Hindlimb muscle (tissue), 1 donor: ENCODE measurements around the gene PPTC7. TPM values are rescaled to one million over a fixed set of nuclear protein-coding genes. Genes with fewer than 3 reads are reported as not detected.
"Not testable (repeated sequence)": the region's sequence is repeated elsewhere in the genome, so short reads cannot be mapped to it uniquely, and the experiment has no call there.

Experiments
- DNase-seq: peaks from one replicate; pipeline ENCODE4 v3.0.0-alpha.2; 2013
- polyA plus RNA-seq: library from polyadenylated mRNA; unstranded; fragments of 120-200 nt; gene quantifications from one replicate; pipeline ENCODE4 v1.2.1, GENCODE V29; 2013; ENCODE audit not compliant: insufficient read length

The PPTC7 gene, protein sequence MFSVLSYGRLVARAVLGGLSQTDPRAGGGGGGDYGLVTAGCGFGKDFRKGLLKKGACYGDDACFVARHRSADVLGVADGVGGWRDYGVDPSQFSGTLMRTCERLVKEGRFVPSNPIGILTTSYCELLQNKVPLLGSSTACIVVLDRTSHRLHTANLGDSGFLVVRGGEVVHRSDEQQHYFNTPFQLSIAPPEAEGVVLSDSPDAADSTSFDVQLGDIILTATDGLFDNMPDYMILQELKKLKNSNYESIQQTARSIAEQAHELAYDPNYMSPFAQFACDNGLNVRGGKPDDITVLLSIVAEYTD
- polyA plus RNA-seq = 10.5 TPM

GRCh38 chr12:110583137-110584059, at the start of gene PPTC7:
PPTC7 (minus strand) TSS chr12:110583318; CDS start chr12:110583031, 287 bp downstream.
- DNase-seq = peak; percentile 98

DNA sequence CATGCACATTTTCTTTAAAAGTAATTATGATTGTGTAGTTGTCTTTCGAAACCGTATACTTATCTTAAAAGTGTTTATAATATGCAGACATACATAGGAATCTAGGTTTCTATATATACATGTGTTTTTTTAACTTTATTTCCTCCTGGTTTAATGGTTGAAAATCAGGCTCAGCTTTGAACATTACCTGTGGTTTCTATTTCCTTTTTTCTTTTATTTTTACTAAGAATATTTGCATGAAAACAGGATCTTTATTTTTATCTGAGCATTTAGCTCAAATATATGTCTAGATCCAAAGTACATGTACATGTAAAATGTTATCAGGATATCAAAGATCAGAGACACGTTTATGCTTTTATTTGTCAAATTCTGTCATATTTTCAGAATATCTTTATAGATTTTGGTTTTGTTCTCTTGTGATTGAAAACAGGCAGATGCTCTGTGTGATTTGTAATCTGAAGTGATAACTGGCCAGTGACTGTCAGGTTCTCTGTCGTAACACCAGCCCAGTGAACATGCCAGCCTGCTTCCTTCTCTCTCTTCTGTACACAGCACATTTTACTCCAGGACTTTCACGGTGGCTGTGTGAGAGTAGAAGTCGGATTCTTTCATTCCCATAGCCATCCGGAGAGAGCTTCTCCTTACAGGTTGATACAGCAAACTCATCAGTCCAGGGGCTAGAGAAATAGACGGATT, 44.5 kb upstream of the PPTC7 start:
- no peak for DNase-seq

DNA sequence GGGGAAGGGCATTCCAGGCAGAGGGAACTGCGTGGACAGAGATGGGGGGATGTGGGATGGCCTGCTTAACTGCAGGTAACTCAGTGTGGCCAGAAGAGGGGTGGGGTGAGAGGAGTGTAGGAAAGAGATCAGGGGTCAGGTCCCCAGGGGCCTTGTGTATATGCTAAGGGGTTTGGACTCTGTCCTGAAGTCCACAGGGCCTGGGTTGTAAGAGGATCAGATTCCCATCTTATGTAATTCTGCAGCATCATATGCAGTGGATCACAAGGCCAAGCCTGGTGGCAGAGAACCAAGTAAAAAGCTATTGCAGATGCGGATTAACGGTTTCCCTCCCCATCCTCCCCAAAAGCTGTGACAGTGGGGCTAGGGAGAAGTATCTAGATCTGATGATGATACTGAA, 39.5 kb upstream of the PPTC7 start:
- no peak for DNase-seq

- no peak for DNase-seq
Measured at GRCh38 chr12:110619534-110619953, 36.4 kb upstream of the PPTC7 start.

GRCh38 chr12:110616471-110617115, 33.5 kb upstream of the PPTC7 start:
- no peak for DNase-seq

DNA sequence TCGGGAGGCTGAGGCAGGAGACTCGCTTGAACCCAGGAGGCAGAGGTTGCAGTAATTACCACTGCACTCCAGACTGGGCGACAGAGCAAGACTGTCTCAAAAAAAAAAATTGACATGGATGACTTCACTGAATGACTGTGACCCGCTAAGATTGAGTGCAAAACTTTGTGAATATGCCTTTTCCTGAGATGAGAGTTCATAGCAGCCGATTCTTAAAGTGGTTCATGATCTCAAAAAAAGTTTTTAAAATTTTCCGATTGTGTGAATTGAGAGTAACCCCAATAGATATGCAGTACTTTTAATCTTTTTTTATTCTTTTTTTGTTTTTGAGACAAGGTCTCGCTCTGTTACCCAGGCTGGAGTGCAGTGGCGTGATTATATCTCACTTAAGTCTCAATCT, 32.1 kb upstream of the PPTC7 start:
- DNase-seq = no peak

DNA sequence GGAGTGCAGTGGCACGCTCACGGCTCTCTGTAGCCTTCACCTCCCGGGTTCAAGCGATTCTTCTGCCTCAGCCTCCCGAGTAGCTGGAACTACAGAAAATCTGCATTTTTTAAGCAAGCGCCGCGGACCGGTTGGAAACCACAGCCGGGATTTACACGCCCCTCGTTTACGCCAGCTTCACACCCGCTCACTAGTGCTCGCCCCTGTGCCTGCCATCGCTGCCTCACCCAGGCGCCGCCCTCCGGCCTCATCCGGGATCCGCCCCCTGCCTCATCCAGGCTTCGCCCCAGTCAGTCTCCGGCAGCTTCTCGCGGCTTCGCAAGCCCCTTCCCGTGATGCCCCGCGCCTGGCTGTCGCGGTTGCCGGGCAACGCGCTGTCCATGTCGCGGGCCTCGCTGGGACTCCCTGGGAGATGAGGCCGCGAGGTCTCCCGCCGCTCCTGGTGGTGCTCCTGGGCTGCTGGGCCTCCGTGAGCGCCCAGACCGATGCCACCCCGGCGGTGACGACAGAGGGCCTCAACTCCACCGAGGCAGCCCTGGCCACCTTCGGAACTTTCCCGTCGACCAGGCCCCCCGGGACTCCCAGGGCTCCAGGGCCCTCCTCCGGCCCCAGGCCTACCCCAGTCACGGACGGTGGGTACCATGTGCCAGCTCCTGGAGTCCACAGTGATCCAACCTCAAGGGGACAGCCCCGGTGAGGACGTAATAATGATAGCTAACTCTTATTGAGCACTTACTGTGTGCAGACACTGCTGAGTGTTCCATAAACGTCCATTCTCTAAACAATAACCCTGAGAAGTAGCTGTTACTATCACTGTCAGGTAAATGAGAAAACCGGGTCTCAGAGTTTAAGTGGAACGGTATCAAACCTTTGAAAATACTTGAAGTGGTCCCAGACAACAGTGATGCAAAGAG, 30.9 kb upstream of the PPTC7 start, which contains the start of gene TCTN1:
Gene TCTN1 (plus strand): TSS at position 359 of the 914 bp plus-strand sequence. CDS start 54 bp downstream, at position 413.
- DNase-seq = peak; percentile 93

DNA sequence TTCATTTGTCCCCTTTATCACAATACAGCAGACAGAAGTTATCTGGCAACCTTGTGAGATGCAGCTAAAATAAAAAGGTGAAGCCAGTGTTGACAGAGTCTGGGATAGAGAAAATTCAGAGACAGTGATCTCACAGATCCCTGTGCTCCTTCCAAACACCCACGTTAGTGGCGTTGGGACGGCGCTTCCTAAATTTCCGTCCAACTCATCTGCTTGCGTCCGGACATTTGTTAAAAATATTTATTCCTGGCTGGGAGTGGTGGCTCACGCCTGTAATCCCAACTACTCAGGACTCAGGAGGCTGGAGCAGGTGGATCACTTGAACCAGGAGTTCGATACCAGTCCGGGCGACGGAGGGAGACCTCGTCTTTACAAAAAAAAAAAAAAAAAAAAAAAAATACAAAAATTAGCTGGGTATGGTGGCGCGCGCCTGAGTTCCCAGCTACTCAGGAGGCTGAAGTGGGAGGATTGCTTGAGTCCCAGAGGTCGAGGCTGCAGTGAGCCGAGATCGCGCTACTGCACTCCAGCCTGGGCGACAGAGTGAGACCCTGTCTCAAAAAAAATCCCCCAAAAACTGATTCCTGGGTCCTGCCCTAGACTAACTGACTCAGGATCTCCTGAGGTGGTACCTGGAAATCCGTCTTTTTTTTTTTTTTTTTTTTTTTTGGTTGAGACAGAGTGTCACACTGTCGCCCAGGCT, 30.1 kb upstream of the PPTC7 start:
- DNase-seq = peak; percentile 38

- no peak for DNase-seq
Measured at GRCh38 chr12:110606253-110606611, 23.1 kb upstream of the PPTC7 start.

DNA sequence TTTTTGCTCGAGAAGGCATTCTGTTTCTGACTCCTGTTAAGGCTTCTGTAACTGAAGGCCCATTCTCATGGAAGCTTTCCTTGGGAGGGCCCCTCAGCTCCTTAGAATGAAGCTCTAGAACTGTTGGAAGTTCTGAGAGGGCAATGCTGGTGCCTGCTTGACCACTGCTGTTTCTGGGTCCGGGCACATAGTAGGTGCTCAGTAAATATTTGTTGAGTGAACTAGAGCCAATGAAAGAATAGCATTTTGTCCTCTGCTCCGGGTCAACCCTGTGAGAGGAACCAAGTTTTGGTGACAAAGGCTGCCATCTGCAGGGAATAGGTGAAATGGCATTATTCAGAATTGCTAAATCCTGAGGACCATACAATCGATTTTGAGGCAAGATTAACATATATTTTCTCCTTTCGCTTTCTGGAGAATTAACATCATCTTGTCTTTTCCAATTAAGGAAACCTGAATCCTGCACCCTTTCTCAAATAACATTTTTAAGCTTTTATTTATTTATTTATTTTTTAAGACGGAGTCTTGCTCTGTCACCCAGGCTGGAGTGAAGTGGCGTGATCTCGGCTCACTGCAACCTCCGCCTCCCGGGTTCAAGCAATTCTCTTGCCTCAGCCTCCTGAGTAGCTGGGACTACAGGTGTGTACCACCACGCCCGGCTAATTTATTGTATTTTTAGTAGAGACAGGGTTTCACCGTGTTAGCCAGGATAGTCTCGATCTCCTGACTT, 19.1 kb upstream of the PPTC7 start:
- DNase-seq = not testable (repeated sequence)

DNA sequence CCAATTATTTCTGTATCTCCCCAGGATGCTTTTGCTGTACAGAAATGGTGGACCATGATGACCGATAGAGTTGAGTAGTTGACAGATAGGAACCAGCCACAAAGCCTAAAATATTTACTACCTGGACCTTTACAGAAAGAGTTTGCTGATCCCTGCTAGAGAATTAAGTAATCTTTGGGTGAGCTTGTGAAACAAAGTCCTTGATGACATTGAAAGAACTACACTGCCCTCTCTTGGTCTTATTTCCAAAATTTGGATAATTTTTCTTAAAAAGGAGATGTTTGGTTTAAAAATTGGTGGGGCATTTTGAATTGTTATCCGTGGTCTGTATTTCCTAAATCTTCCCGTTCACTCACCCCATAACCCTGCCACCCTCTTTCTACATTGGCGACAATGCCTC, 17.1 kb upstream of the PPTC7 start:
- peak; percentile 28 for DNase-seq

- no peak for DNase-seq
Measured at GRCh38 chr12:110599334-110599733, 16.2 kb upstream of the PPTC7 start.

DNA sequence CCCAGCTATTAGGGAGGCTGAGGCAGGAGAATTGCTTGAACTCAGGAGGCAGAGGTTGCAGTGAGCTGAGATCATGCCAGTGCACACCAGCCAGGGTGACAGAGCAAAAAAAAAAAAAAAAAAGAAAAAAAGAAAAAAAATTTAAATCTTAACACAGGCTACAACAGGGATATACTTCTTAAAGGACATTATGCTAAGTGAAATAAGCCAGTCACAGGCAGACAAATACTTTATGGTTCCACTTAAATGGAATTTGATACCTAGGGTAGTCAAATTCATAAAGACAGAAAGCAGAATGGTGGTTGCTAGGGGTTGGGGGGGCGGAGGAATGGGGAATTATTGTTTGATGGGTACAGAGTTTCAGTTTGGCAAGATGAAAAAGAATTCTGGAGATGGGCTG, 14.8 kb upstream of the PPTC7 start:
- DNase-seq = no peak

DNA sequence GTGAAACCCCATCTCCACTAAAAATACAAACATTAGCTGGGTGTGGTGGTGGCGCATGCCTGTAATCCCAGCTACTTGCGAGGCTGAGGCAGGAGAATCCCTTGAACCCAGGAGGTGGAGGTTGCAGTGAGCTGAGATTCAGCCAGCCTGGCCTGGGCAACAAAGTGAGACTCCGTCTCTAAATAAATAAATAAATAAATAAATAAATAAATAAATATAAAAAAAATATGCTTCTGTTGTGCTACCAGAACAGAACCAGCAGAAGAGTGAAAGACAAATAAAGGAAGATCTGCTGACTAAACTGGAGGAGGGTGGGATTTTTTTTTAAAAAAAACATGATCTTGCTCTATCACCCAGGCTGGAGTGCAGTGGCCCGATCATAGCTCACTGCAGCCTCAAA, 9.8 kb upstream of the PPTC7 start:
- DNase-seq = not testable (repeated sequence)

GRCh38 chr12:110592078-110592477, 9.0 kb upstream of the PPTC7 start:
- DNase-seq = no peak

DNA sequence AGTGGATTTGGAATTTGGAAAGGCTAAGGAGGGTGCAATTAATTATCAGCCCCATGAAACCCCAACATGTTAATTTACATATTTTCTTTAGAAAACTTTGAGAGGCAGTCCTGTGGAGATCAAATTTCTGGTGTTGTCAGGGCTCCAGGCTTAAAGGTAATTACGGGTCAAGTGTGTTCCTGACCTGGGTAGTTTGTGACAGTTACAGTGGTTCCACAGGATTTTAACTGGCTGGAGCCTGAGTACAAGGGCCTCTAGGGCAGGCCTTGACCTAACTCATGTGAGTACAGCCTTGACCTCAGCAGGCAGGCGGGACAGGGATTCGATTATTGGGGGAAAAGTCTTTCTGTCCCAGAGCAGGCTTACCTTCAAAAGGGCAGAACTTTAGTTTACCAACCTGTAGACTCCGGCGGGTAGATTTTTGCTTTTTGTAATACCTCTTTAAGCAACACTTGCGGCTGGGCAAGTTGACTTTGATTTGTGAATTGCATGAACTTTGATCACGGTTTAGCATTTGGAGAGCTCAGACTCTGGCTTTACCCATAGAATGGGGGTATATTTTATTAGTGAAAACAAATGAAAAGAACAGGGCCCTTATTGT, 8.4 kb upstream of the PPTC7 start:
- no peak for DNase-seq

- DNase-seq = peak; percentile 51
Measured at GRCh38 chr12:110590806-110591326, 7.7 kb upstream of the PPTC7 start.

DNA sequence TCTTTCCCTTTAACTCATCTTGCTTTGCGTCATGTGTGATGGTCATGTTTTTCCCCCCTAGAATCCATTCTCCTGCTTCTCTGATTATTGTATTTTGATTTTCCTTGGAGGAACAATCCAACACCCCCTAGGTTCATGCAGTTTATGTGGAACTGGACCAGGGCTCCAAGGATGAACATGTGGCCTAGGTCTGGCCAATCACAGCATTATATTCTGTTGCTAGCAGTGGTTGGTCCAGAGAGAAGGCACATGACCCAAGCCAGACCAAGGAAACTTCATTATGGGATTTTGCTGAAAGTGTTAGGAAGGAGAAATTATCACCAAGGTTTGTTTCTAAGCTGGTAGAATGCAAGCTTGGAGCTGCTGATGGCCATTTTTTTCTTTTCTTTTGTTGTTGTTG, 6.9 kb upstream of the PPTC7 start:
- no peak for DNase-seq

GRCh38 chr12:110587102-110587501, 4.0 kb upstream of the PPTC7 start:
- not testable (repeated sequence) for DNase-seq
